Activated naive CD4-positive, alpha-beta T cell treated with anti-CD3 and anti-CD28 coated beads, Interleukin-2, amount 50 U/mL, for 16 hours (primary cell): ENCODE results near the gene IDH3G.
"Not testable (repeated sequence)": the region's sequence is repeated elsewhere in the genome, so short reads cannot be mapped to it uniquely, and the experiment has no call there.

ENCODE experiments used
- DNase-seq: peaks from one replicate; pipeline ENCODE4 v3.0.0-alpha.2; 2020

Gene IDH3G

GRCh38 chrX:153749017-153749416 lies 45.2 kb downstream of the IDH3G start:
- DNase-seq = not testable (repeated sequence)

- DNase-seq = not testable (repeated sequence)
These were observed 47.2 kb downstream of the IDH3G start for GRCh38 chrX:153746991-153747390.

GRCh38 chrX:153746359-153746758 lies 47.8 kb downstream of the IDH3G start:
- DNase-seq = no peak

GRCh38 chrX:153745067-153745433 lies 49.1 kb downstream of the IDH3G start:
- not testable (repeated sequence) for DNase-seq

- no peak for DNase-seq
These were observed 49.7 kb downstream of the IDH3G start for GRCh38 chrX:153744210-153745066.

- not testable (repeated sequence) for DNase-seq
These were observed 50.5 kb downstream of the IDH3G start for GRCh38 chrX:153743468-153744209.

- not testable (repeated sequence) for DNase-seq
These were observed 51.2 kb downstream of the IDH3G start for GRCh38 chrX:153742796-153743467.

GRCh38 chrX:153742111-153742510 lies 52.1 kb downstream of the IDH3G start:
- not testable (repeated sequence) for DNase-seq

- no peak for DNase-seq
These were observed 52.7 kb downstream of the IDH3G start for GRCh38 chrX:153741446-153741845.

GRCh38 chrX:153740631-153741222 lies 53.4 kb downstream of the IDH3G start:
- DNase-seq = no peak

GRCh38 chrX:153739754-153740486 lies 54.3 kb downstream of the IDH3G start:
- no peak for DNase-seq

GRCh38 chrX:153738056-153738605 lies 56.0 kb downstream of the IDH3G start:
- DNase-seq = no peak

GRCh38 chrX:153736871-153737441 lies 57.2 kb downstream of the IDH3G start:
- no peak for DNase-seq

- no peak for DNase-seq
These were observed 57.9 kb downstream of the IDH3G start for GRCh38 chrX:153736071-153736820.
